Measurements from ENCODE around the gene CYP27B1. TPM values are rescaled to one million over a fixed set of nuclear protein-coding genes. Genes with fewer than 3 reads are reported as not detected.

The CYP27B1 gene
- total and polyA plus RNA-seq, 3 donors from 2014 or later, result 2.2 to 30.2 (median 3.9) TPM

- Histone ChIP-seq H3K27me3 (no peaks in the 10 kb centered on the region), H3K4me1 (peaks cover 10% of the 10 kb centered on the region), H3K4me3 (no peak overlapping the region), H3K9me3 (no peaks in the 10 kb centered on the region), H3K27ac (no peak overlapping the region), H3K36me3 (ENCODE audit: low read depth, missing control alignments) (no peaks in the 10 kb centered on the region)
- intact Hi-C loops (cut with DNase I; ENCODE audit: low total_unique reads), result no loop called here
- no peak for DNase-seq
- WGBS, 2 donors, result 57 to 66% methylated on average over 2 of the region's 2 CpGs
- no peak for TF ChIP-seq POLR2A (IDR thresholded peaks at IDR 0.05)
- TF ChIP-seq, protein P1, sequence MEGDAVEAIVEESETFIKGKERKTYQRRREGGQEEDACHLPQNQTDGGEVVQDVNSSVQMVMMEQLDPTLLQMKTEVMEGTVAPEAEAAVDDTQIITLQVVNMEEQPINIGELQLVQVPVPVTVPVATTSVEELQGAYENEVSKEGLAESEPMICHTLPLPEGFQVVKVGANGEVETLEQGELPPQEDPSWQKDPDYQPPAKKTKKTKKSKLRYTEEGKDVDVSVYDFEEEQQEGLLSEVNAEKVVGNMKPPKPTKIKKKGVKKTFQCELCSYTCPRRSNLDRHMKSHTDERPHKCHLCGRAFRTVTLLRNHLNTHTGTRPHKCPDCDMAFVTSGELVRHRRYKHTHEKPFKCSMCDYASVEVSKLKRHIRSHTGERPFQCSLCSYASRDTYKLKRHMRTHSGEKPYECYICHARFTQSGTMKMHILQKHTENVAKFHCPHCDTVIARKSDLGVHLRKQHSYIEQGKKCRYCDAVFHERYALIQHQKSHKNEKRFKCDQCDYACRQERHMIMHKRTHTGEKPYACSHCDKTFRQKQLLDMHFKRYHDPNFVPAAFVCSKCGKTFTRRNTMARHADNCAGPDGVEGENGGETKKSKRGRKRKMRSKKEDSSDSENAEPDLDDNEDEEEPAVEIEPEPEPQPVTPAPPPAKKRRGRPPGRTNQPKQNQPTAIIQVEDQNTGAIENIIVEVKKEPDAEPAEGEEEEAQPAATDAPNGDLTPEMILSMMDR (IDR thresholded peaks at IDR 0.05), result no peak
Observed at GRCh38 chr12:57781801-57782200, 14.9 kb upstream of the CYP27B1 start.

GRCh38 chr12:57781244-57781643, 14.4 kb upstream of the CYP27B1 start:
- intact Hi-C loops (cut with DNase I; ENCODE audit: low total_unique reads), result no loop called here
- DNase-seq, result no peak
- no peaks in the 10 kb centered on the region for H3K36me3 ChIP-seq (ENCODE audit: low read depth, missing control alignments)
- H3K4me1 ChIP-seq, result peaks cover 10% of the 10 kb centered on the region
- TF ChIP-seq POLR2A (IDR thresholded peaks at IDR 0.05), result no peak
- TF ChIP-seq, protein P1 (IDR thresholded peaks at IDR 0.05), result no peak
- H3K27me3 ChIP-seq, result no peaks in the 10 kb centered on the region
- WGBS, 2 donors, result 92 to 97% methylated on average over 3 of the region's 3 CpGs
- H3K4me3 ChIP-seq, result no peak overlapping the region
- no peaks in the 10 kb centered on the region for H3K9me3 ChIP-seq
- no peak overlapping the region for H3K27ac ChIP-seq

DNA sequence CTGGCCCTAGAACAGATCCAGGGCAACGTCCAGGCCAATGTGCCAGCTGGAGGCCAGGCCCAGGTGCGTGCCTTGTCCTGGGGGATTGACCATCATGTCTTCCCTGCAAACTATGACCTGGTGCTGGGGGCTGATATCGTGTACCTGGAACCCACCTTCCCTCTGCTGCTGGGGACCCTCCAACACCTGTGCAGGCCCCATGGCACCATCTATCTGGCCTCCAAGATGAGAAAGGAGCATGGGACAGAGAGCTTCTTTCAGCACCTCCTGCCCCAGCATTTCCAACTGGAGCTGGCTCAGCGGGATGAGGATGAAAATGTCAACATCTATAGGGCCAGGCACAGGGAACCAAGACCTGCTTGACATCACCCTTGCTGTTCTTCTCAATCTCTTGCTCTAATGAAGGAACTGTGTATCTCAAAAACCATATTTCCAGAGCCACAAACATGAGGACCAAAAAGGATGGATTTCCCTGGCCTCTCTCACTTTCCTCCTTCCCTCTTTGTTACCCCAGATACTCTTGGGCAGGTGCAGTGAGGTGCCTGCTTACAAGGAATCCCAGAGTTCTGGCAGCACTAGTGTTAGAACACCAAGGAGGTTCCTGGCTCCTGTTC, 13.5 kb upstream of the CYP27B1 start:
- no peak for TF ChIP-seq POLR2A (IDR thresholded peaks at IDR 0.05)
- TF ChIP-seq, protein P1 (IDR thresholded peaks at IDR 0.05), result no peak
- 60 to 85% methylated on average over 3 to 4 of the region's 4 CpGs for WGBS, 2 donors
- intact Hi-C loops (cut with DNase I; ENCODE audit: low total_unique reads), result no loop called here
- Histone ChIP-seq H3K27me3 (no peaks in the 10 kb centered on the region), H3K27ac (no peak overlapping the region), H3K4me3 (no peak overlapping the region), H3K36me3 (ENCODE audit: low read depth, missing control alignments) (no peaks in the 10 kb centered on the region), H3K4me1 (peaks cover 10% of the 10 kb centered on the region), H3K9me3 (no peaks in the 10 kb centered on the region)
- DNase-seq, result no peak

DNA sequence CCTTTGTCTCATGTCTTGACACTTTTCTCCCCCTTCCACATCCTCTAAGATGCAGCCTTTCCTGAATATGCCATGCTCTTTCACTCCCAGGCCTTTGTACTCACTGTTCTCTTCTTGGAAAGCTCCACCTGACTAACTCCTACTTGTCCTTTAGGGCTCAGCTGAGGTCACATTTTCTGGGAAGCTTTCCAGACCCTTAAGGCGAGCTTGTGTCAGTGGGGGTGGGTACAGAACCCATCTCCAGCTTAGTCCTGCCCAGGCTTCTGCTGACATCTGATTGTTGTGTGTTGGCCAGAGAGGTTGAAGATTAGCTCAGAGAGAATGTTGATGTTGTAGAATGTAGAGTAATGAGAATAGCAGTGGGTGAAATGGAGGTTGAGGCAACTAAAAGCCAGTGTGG, 12.9 kb upstream of the CYP27B1 start:
- TF ChIP-seq, protein P1 (IDR thresholded peaks at IDR 0.05), result no peak
- no peak for DNase-seq
- Histone ChIP-seq H3K36me3 (ENCODE audit: low read depth, missing control alignments) (no peaks in the 10 kb centered on the region), H3K27me3 (no peaks in the 10 kb centered on the region), H3K9me3 (no peaks in the 10 kb centered on the region), H3K27ac (no peak overlapping the region), H3K4me1 (peaks cover 10% of the 10 kb centered on the region), H3K4me3 (no peak overlapping the region)
- 33 to 52% methylated on average over 1 of the region's 1 CpG for WGBS, 2 donors
- intact Hi-C loops (cut with DNase I; ENCODE audit: low total_unique reads), result no loop called here

- DNase-seq, result no peak
- Histone ChIP-seq H3K27me3 (no peaks in the 10 kb centered on the region), H3K36me3 (ENCODE audit: low read depth, missing control alignments) (no peaks in the 10 kb centered on the region), H3K4me3 (no peak overlapping the region), H3K9me3 (no peaks in the 10 kb centered on the region), H3K27ac (no peak overlapping the region), H3K4me1 (no peaks in the 10 kb centered on the region)
- no peak for TF ChIP-seq POLR2A (IDR thresholded peaks at IDR 0.05)
- TF ChIP-seq, protein P1 (IDR thresholded peaks at IDR 0.05), result no peak
- 94 to 95% methylated on average over 7 of the region's 7 CpGs for WGBS, 2 donors
- intact Hi-C loops (cut with DNase I; ENCODE audit: low total_unique reads), result no loop called here
Observed at GRCh38 chr12:57777911-57778310, 11.0 kb upstream of the CYP27B1 start.
